K562 (cell line): ENCODE data around the gene UFSP2. TPM values are rescaled to one million over a fixed set of nuclear protein-coding genes. Genes with fewer than 3 reads are reported as not detected.

Experiments
- FUS ChIP-seq: fragments of 200-400 bp; formaldehyde crosslinking; optimal IDR thresholded peaks from 2 replicates; pipeline ENCODE3; 2017; ENCODE audit warnings: low read depth, low read length
- KDM1A ChIP-seq, 2 experiments: fragments of 450-650 bp; IDR thresholded peaks; 2 replicates each; pipeline ENCODE4 v1.6.1; 2016; ENCODE audit warnings: mild to moderate bottlenecking in 2 of 2
- KLF10 ChIP-seq: fragments of 250-450 bp; sonication (Bioruptor Pico); IDR thresholded peaks from 2 replicates; pipeline ENCODE4 v1.6.1; 2021; ENCODE audit warnings: matching md5 sums
- NR2C2 ChIP-seq, 2 experiments: fragments of 200-800 bp in 1 of 2; sonication (Bioruptor generic) in 1 of 2; sonication (generic) in 1 of 2; formaldehyde crosslinking in 1 of 2; IDR thresholded peaks; 2 replicates each; pipeline versions ENCODE4 v1.6.1 to v1.8.0; 2016 to 2022; ENCODE audit warnings: mild to moderate bottlenecking in 1 of 2, missing compliant biosample characterization in 1 of 2, missing genetic modification characterization in 1 of 2, missing genetic modification reagents in 1 of 2
- NR4A1 ChIP-seq, 2 experiments: fragments of 250-450 bp in 1 of 2; fragments of 450-650 bp in 1 of 2; sonication (Bioruptor Pico) in 1 of 2; IDR thresholded peaks; 2 replicates each; pipeline versions ENCODE4 v1.4.0 to v1.6.1; 2016 to 2020; ENCODE audit warnings: mild to moderate bottlenecking in 2 of 2, missing compliant biosample characterization in 1 of 2, missing genetic modification characterization in 1 of 2, moderate library complexity in 1 of 2
- PHTF2 ChIP-seq: fragments of 250-450 bp; sonication (Bioruptor Pico); IDR thresholded peaks from 2 replicates; pipeline ENCODE4 v1.5.0; 2021; ENCODE audit warnings: mild to moderate bottlenecking
- POLR2AphosphoS5 ChIP-seq: IDR thresholded peaks from 2 replicates; pipeline ENCODE4 v1.6.1; 2011; ENCODE audit warnings: mild to moderate bottlenecking, low read depth, low read length, moderate library complexity; ENCODE audit not compliant: control insufficient read depth, insufficient read depth
- RBM15 ChIP-seq: fragments of 200-400 bp; formaldehyde crosslinking; IDR thresholded peaks from 2 replicates; pipeline ENCODE4 v1.6.1; 2018; ENCODE audit warnings: mild to moderate bottlenecking, low read length, moderate library complexity; ENCODE audit not compliant: insufficient read depth
- RBM34 ChIP-seq: fragments of 200-400 bp; formaldehyde crosslinking; IDR thresholded peaks from 2 replicates; pipeline ENCODE4 v1.6.1; 2018; ENCODE audit warnings: low read length, borderline replicate concordance; ENCODE audit not compliant: insufficient read depth
- SAFB ChIP-seq: fragments of 200-400 bp; formaldehyde crosslinking; IDR thresholded peaks from 2 replicates; pipeline ENCODE4 v1.6.1; 2017; ENCODE audit warnings: low read depth, low read length, borderline replicate concordance
- SAFB2 ChIP-seq: fragments of 200-400 bp; formaldehyde crosslinking; IDR thresholded peaks from 2 replicates; pipeline ENCODE4 v1.6.1; 2018; ENCODE audit warnings: borderline replicate concordance, low read length, low read depth, moderate library complexity; ENCODE audit not compliant: severe bottlenecking
- SIN3A ChIP-seq, 2 experiments: fragments of 150-350 bp in 1 of 2; IDR thresholded peaks; 2 replicates each; pipeline ENCODE4 v1.6.1; 2011 to 2016; ENCODE audit warnings: borderline replicate concordance in 2 of 2, low read depth in 2 of 2, low read length in 2 of 2, mild to moderate bottlenecking in 2 of 2, moderate library complexity in 2 of 2; ENCODE audit not compliant: control insufficient read depth in 1 of 2
- SP2 ChIP-seq: IDR thresholded peaks from 2 replicates; pipeline ENCODE4 v1.6.1; 2011; ENCODE audit warnings: mild to moderate bottlenecking, low read depth, low read length, moderate library complexity; ENCODE audit not compliant: poor library complexity, severe bottlenecking; ENCODE audit errors: extremely low read depth
- ZNF232 ChIP-seq: sonication (generic); formaldehyde crosslinking; IDR thresholded peaks from 2 replicates; pipeline ENCODE4 v1.8.0; 2022; ENCODE audit warnings: mild to moderate bottlenecking, missing genetic modification reagents
- polyA plus RNA-seq, 8 experiments: library from polyadenylated mRNA; depleted of rRNA in 4 of 8; stranded (reverse) in 5 of 8; unstranded in 3 of 8; fragments of >200 nt; fragmentation: Nextera tagmentation in 2 of 8; fragmentation: Illumina TruSeq in 1 of 8; extraction: Ambion mirVana in 2 of 8; extraction: Trizol in 1 of 8; gene quantifications; 2 replicates each; pipeline versions ENCODE4 v1.2.1 to v1.2.3, GENCODE V29; 2011 to 2014; ENCODE audit warnings: inconsistent platforms in 1 of 8, missing spikeins in 1 of 8
- total RNA-seq, 7 experiments: library from RNA; depleted of rRNA in 6 of 7; stranded (reverse); fragments of >200 nt in 6 of 7; fragmentation: Illumina TruSeq in 2 of 7; extraction: Trizol in 2 of 7; gene quantifications; 2 replicates each; pipeline versions ENCODE4 v1.2.1 to v1.2.3, GENCODE V29; 2011 to 2021; ENCODE audit warnings: low replicate concordance in 1 of 7
- TF ChIP-seq, protein P1 (sequence below): fragments of 450-650 bp; IDR thresholded peaks from 2 replicates; pipeline ENCODE4 v1.6.1; 2016; ENCODE audit warnings: missing biosample characterization, missing genetic modification characterization
- TF ChIP-seq, protein P2 (sequence below): IDR thresholded peaks from 2 replicates; pipeline ENCODE4 v1.6.1; 2011; ENCODE audit not compliant: insufficient read length; ENCODE audit errors: extremely low read depth
- TF ChIP-seq, protein P3 (sequence below): fragments of 250-450 bp; sonication (Bioruptor Pico); IDR thresholded peaks from 2 replicates; pipeline ENCODE4 v1.5.0; 2021
- TF ChIP-seq, protein P4 (sequence below), 2 experiments: fragments of 450-650 bp; IDR thresholded peaks; 2 replicates each; pipeline ENCODE4 v1.6.1; 2018; ENCODE audit warnings: mild to moderate bottlenecking in 2 of 2, low read depth in 1 of 2; ENCODE audit not compliant: partially characterized antibody in 2 of 2

UFSP2 gene
- total and polyA plus RNA-seq, 9 of the 15 experiments (the other 6 are each of a cell fraction or from before 2014, with no cell fraction given) = 20.1 to 55.8 (median 26.6) TPM

DNA sequence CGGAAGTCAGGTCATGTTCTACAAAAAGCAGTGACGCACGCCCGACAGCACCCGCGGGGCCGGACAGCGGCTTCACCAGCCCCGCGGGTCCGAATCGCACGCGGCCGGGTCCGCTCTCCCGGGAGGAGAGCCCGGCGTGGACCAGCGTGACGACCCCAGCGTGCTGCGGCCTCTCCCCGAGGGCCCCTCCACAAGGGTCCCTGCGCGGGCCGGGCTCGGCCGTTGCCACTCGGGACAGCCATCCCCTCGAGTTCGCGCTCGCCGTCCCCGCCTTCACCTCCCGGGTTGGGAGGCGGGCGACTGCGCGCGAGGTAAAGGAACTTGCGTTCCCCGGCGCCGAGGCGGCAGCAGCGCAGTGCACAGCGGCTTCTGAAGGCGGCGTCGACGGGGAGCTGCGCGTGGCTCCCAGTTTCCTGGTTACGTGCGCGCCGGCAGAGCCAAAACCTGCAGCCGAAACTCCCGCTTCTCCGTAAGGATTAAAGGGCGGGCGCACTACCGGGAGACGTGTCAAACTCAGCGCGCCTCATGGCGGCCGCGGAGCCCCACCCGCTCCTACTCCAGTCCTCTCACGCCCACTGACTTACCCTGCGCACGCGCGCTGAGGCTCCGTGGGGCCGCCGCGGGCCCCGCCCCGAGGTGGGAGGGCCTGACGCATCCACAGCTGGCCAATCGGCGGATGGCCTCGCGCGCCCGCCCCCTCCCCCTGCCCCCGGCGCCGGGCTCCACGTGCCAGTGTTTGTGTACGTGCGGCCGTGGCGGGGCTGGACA, 29.6 kb downstream of the UFSP2 start (continued):
- peak; percentile 90 for TF ChIP-seq ZNF232 (CRISPR knock-in tag)
- TF ChIP-seq POLR2AphosphoS5 = peak; percentile 67
- TF ChIP-seq, protein P1, sequence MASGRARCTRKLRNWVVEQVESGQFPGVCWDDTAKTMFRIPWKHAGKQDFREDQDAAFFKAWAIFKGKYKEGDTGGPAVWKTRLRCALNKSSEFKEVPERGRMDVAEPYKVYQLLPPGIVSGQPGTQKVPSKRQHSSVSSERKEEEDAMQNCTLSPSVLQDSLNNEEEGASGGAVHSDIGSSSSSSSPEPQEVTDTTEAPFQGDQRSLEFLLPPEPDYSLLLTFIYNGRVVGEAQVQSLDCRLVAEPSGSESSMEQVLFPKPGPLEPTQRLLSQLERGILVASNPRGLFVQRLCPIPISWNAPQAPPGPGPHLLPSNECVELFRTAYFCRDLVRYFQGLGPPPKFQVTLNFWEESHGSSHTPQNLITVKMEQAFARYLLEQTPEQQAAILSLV = no peak
- TF ChIP-seq SP2 = no peak
- TF ChIP-seq KDM1A (IDR thresholded peaks at IDR 0.05) = no peak
- TF ChIP-seq SAFB = peak; percentile 99
- no peak for TF ChIP-seq KLF10
- TF ChIP-seq, protein P2, sequence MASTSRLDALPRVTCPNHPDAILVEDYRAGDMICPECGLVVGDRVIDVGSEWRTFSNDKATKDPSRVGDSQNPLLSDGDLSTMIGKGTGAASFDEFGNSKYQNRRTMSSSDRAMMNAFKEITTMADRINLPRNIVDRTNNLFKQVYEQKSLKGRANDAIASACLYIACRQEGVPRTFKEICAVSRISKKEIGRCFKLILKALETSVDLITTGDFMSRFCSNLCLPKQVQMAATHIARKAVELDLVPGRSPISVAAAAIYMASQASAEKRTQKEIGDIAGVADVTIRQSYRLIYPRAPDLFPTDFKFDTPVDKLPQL = no peak
- no peak for TF ChIP-seq SAFB2
- TF ChIP-seq, protein P3, sequence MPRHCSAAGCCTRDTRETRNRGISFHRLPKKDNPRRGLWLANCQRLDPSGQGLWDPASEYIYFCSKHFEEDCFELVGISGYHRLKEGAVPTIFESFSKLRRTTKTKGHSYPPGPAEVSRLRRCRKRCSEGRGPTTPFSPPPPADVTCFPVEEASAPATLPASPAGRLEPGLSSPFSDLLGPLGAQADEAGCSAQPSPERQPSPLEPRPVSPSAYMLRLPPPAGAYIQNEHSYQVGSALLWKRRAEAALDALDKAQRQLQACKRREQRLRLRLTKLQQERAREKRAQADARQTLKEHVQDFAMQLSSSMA = 0 out of 2 replicates have a peak, but pooled peaks have one; percentile 33
- TF ChIP-seq SIN3A (IDR thresholded peaks at IDR 0.05; ENCODE audit: borderline replicate concordance in 2 of 2, control insufficient read depth in 1 of 2, low read depth in 2 of 2, low read length in 2 of 2) = peak; percentile 88 to 95; a peak in 3 of 4 replicates
- no peak for TF ChIP-seq FUS
- no peak for TF ChIP-seq RBM15
- no peak for TF ChIP-seq PHTF2
- TF ChIP-seq NR4A1 (CRISPR knock-in tag; IDR thresholded peaks at IDR 0.05) = peak; percentile 83
- peak; percentile 86 for TF ChIP-seq NR4A1 (tag; IDR thresholded peaks at IDR 0.05)
- TF ChIP-seq NR2C2 (CRISPR knock-in tag; IDR thresholded peaks at IDR 0.05) = no peak
- peak; percentile 78 for TF ChIP-seq NR2C2 (tag; IDR thresholded peaks at IDR 0.05)
- TF ChIP-seq, protein P4, sequence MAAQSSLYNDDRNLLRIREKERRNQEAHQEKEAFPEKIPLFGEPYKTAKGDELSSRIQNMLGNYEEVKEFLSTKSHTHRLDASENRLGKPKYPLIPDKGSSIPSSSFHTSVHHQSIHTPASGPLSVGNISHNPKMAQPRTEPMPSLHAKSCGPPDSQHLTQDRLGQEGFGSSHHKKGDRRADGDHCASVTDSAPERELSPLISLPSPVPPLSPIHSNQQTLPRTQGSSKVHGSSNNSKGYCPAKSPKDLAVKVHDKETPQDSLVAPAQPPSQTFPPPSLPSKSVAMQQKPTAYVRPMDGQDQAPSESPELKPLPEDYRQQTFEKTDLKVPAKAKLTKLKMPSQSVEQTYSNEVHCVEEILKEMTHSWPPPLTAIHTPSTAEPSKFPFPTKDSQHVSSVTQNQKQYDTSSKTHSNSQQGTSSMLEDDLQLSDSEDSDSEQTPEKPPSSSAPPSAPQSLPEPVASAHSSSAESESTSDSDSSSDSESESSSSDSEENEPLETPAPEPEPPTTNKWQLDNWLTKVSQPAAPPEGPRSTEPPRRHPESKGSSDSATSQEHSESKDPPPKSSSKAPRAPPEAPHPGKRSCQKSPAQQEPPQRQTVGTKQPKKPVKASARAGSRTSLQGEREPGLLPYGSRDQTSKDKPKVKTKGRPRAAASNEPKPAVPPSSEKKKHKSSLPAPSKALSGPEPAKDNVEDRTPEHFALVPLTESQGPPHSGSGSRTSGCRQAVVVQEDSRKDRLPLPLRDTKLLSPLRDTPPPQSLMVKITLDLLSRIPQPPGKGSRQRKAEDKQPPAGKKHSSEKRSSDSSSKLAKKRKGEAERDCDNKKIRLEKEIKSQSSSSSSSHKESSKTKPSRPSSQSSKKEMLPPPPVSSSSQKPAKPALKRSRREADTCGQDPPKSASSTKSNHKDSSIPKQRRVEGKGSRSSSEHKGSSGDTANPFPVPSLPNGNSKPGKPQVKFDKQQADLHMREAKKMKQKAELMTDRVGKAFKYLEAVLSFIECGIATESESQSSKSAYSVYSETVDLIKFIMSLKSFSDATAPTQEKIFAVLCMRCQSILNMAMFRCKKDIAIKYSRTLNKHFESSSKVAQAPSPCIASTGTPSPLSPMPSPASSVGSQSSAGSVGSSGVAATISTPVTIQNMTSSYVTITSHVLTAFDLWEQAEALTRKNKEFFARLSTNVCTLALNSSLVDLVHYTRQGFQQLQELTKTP (IDR thresholded peaks at IDR 0.05; ENCODE audit: low read depth in 1 of 2, partially characterized antibody in 2 of 2) = no peak
- 0 out of 2 replicates have a peak, but pooled peaks have one; percentile 19 for TF ChIP-seq RBM34
